Activated CD4-positive, alpha-beta T cell treated with anti-CD3 and anti-CD28 coated beads, Interleukin-2, Interleukin-4, amounts not matched to agents 100 ng/mL and 50 ng/mL, durations not matched to agents 16 hours and 8 hours (primary cell): ENCODE measurements around the gene MESD.

ENCODE experiments used
- DNase-seq: peaks from one replicate; pipeline ENCODE4 v3.0.0-alpha.2; 2020; ENCODE audit warnings: low spot score

MESD gene

GRCh38 chr15:80989518-80990478 is at the start of gene MESD:
Gene MESD (minus strand): TSS chr15:80989819. CDS start chr15:80989791, 28 bp downstream.
- peak; percentile 98 for DNase-seq

DNA sequence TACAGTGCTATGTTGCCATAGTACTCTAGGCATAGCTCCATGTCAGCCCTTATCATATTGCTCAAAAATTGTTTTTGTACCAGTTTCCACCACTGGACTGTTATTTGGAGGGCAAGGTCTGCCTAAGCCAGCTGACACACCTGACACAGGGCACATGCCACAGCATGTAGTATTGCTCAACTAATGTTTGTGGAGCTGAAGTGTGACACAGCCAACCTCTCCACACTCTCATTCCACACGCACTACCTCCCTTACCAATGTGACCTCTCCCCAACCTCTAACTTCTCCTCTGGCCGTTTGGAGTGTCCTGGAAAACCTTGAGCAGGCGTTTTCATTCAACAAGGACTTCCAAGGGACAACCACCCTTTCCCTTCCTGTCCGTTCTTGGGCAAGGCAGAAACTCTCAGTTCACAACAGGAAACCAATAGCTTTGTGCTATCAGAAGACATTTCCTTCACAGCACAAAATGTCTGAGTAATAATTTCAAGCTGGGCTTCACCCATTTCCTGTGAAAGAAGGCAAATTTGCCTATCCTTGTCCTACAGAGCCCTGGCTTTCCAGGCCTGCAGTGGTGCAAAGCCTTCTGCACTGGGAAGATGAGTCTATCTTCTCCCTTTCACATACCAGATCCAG is 49.5 kb upstream of the MESD start:
- no peak for DNase-seq

DNA sequence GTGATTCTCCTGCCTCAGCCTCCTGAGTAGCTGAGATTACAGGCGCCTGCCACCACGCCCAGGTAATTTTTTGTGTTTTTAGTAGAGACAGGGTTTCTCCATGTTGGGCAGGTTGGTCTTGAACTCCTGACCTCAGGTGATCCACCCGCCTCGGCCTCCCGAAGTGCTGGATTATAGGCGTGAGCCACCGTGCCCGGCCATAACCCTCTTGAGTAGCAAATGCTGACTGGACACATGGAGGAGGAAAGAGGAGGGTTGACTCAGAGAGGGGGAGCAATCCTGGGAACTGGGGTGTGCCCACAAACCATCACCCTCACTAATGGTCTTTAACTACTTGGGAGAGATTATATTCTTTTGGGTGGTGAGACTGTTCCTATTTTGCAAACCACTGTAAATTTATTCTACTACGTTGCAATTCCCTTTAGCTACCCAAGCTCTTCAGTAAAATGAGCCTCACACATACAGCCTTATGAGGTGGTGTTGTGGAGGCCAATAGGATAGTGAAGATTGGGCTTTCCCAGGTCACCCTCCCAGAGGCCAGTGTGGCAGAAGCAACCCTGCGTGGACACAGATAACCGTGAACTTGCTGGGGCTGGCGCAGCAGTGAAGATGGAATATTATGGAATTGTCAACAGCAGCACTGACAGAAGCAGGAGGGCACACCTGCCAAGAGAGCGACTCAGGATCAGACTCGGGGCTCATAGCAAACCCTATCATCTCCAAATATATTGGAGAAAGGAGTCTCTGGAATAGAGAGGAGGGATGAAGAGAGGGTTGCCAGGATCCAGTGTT is 48.5 kb upstream of the MESD start:
- no peak for DNase-seq

DNA sequence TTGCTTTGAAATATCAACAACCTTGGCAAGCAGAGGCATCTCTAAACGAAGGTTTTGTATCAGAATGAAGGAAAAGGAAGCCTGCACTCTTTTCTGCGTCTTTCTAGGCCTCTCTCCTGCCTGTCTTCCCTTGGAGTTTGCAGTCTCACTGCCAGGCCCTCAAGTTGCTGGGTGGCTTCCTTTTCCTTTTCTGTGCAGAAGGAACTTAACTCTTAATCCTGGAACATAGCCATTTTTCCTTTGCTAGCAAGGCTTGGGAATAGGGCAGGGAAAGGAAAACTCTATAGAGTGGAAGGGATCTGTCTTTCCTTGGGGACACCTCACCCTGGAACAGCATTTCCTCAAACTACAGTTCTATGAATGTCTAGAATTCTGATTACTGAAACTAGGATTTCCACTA is 43.9 kb upstream of the MESD start:
- DNase-seq: no peak

DNA sequence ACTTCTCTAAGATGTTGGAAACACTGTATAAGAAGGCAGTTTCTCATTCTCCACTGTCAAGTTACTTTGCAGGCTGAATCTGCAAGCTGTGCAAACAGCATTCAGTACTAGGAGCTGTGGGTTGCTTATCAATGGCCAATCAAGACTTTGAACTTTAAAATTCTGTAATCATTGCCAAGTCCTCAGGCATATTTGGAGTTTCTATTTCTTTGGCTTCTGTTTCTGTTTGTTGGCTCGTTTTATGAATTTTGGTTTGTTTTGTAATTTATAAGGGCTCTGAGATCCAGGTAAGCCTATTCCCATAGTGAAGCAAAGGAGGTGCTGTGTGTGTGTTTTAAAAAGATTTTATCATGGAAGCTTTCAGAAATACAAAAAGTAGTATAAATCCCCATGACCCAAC is 43.2 kb upstream of the MESD start:
- DNase-seq: no peak

- no peak for DNase-seq
These were observed 42.7 kb upstream of the MESD start for GRCh38 chr15:81032355-81032754.

GRCh38 chr15:81031203-81031602 is 41.6 kb upstream of the MESD start:
- no peak for DNase-seq

GRCh38 chr15:81030301-81030750 is 40.7 kb upstream of the MESD start:
- DNase-seq: no peak

- DNase-seq: no peak
These were observed 40.0 kb upstream of the MESD start for GRCh38 chr15:81029414-81030300.

DNA sequence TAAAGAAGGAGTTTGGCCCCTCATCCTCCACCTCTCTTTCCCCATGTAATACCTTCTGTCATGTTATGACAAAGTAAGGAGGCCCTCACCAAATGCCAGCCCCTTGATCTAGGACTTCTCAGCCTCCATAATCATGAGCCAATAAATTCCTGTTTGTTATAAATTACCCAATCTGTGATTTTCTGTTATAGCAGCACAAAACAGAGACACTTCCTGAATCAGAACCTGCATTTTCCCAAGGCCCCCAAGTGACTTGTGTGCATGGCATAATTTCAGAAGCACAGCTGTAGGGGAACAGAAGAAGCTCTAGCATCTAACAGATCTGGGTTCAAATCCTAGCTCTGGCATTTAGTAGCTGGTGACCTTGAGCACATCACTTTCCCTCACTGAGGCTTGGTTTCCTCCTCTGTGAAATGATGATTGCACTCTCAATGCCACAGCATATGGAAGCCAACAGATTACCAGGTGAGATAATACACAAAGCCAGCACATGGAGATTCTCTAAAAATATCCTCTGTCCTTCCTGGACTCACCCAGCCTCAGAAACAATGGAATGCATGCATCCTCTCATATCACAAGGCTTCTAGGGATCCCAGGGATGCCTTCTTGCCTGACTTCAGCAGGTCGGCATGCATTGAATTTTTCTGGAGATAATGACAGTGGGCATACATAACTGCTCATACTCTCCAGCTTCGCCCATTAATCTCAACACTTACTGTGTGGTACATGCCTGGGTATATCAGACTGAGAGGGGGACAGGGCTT is 37.4 kb upstream of the MESD start:
- DNase-seq: no peak

DNA sequence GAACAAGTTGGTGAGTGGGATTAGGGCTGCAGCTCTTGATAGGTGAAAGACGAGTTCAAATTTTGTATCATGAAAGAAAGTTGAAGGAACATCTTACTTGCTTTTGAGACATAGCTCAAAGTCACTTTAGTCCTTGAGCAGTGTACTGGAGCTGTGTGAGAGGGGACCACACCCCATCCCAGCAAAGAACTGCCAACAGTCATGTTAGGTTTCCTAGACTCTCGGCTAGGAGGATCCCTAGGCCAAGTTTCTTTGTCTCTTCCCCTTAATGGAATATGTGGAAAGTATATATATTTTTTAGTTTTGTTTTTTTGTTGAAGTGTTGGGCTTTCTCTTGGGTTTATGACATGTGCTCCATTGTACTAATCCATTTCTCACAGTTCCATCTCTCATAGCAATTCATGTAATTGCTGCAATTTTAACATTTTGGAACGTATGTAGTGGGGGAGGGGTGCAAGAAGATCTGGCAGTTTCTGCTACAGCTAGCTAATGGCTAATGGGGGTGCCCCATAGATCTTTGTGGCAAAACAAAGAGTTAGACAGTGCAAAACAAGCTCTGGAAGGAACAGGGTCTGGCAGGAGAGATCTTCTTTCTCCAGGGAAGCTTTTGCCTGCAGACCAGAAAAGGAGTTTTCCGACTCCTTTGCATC is 36.2 kb upstream of the MESD start:
- no peak for DNase-seq

- no peak for DNase-seq
These were observed 35.3 kb upstream of the MESD start for GRCh38 chr15:81024936-81025335.

GRCh38 chr15:81024265-81024872 is 34.8 kb upstream of the MESD start:
- DNase-seq: peak; percentile 17

- peak; percentile 93 for DNase-seq
These were observed 34.1 kb upstream of the MESD start for GRCh38 chr15:81023483-81024264.

DNA sequence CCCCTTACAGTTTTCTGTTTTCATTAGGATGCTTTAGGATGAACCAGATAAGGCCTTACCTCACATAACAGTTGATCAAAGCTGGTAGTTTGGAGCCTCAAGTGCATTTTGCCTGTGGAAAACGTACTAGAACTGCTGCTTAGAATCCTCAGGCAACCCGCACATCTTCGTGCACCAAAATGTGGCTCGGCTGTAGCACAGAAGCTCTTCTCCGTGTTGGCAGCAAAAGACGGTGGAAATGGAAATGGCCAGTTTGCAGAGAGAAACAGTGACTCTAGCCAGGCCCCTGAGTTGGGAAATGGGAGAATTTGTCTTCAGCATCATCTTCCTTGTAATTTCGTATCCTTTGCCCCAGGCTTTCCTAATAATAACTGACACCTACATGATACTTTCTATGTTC is 31.7 kb upstream of the MESD start:
- DNase-seq: no peak

DNA sequence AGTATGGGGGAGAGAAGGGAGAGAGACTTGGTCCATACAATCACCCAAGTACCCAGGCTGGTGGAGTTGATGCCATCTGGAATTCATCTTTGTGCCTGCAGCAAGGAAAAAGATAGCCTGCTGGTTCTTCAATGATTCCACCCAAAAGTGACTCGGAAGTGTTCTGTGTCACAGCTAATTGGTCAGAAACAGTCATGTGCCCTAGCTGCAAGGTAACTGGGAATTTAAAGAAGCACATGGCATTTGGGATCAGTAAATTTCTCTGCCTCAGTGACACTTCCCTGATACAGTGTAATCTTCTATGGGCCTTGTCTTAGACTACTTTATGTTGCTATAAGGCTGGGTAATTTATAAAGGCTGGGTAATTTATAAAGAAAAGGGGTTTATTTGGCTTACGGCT is 28.6 kb upstream of the MESD start:
- DNase-seq: no peak

- DNase-seq: no peak
These were observed 27.0 kb upstream of the MESD start for GRCh38 chr15:81016489-81017068.
